ENCODE measurements around the gene OR13C2.
"Not testable (repeated sequence)": the region's sequence is repeated elsewhere in the genome, so short reads cannot be mapped to it uniquely, and the experiment has no call there.

Gene OR13C2

DNA sequence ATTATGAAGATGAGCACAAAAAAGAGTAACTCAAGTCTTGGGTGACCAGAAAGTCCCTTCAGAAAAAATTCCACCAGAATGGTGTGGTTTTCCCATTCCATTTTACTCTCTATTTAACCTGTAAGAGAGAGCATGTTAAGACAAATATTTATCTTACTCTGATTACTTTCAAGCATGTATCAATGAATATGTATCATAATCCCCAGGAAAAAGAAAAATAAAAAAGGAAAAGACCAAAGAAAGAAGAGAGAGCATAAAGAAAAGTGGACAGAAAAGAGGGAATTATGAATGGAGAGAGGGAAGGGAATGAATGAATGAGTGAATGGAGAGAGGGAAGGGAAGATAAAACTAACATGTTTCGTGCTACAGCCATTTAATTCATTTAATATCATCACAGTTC is at the start of gene OR13C2:
OR13C2 (minus strand) TSS at position 101 of the 400 bp plus-strand sequence; CDS start at position 101, 0 bp downstream.
- DNase-seq, result not testable (repeated sequence)

DNA sequence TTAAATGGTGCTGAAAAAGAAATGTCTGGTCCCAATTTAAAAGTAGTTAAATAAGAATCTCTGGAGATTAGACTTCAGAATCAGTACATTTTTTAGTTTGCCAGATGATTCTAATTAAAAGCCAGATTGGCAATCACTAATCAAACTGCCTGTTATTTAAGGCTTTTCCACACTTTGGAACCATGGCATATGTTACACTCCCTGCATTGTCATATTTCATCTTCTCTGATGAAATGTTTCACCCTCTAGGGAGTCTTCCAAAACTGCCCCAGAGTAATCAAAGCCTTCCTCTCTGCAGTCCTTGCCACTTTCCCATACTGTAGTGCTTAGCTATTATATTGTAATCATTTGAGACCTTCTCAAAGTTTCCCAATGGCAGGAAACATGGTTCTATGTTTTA is 30.0 kb upstream of the OR13C2 start:
- no peak for DNase-seq

- DNase-seq, result no peak
Measured at GRCh38 chr9:104633976-104634520, 28.6 kb upstream of the OR13C2 start.

DNA sequence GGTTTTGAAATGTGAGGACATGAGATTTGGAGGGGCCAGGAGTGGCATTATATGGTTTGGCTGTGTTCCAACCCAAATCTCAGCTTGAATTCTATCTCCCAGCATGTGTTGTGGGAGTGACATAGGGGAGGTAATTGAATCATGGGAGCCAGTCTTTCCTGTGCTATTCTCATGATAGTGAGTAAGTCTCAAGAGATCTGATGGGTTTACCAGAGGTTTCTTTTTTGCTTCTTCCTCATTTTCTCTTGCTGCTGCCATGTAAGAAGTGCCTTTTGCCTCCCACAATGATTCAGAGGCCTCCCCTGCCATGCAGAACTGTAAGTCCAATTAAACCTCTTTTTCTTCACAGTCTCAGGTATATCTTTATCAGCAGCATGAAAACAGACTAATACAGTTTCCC is 20.5 kb upstream of the OR13C2 start:
- not testable (repeated sequence) for DNase-seq

GRCh38 chr9:104618104-104618503 is 12.7 kb upstream of the OR13C2 start, which contains the start of gene OR13C9:
TSS of gene OR13C9 (minus strand) at chr9:104618204. CDS start at chr9:104618204, 0 bp downstream.
- no peak for DNase-seq

GRCh38 chr9:104617418-104617817 is 12.0 kb upstream of the OR13C2 start:
- DNase-seq, result no peak

GRCh38 chr9:104611213-104611612 is 5.8 kb upstream of the OR13C2 start:
- DNase-seq, result no peak

GRCh38 chr9:104608336-104608735 is 2.9 kb upstream of the OR13C2 start:
- no peak for DNase-seq

GRCh38 chr9:104606152-104606551 is 725 bp upstream of the OR13C2 start:
- DNase-seq, result no peak

GRCh38 chr9:104604801-104605200 is 626 bp downstream of the OR13C2 start:
- DNase-seq, result no peak

GRCh38 chr9:104599313-104599712 is 6.1 kb downstream of the OR13C2 start, which contains the start of gene OR13C5:
TSS of gene OR13C5 (minus strand) at chr9:104599413. CDS start at chr9:104599413, 0 bp downstream.
- DNase-seq, result not testable (repeated sequence)

DNA sequence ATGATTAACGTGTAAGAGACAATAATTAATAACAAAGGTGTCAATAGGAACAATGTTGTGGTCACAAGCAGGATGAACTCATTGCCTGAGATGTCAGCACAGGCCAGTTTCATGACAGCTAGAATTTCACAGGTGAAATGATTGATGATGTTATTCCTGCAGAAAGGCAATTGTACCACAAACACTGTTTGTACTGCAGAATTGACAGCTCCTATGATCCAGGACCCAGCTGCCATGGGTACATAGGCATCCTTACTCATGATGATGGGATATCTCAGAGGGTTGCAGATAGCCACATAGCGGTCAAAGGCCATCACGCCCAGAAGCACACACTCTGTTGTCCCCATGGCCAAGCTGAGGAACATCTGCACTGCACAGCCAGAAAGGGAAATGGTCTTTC is 6.7 kb downstream of the OR13C2 start:
- DNase-seq, result not testable (repeated sequence)

DNA sequence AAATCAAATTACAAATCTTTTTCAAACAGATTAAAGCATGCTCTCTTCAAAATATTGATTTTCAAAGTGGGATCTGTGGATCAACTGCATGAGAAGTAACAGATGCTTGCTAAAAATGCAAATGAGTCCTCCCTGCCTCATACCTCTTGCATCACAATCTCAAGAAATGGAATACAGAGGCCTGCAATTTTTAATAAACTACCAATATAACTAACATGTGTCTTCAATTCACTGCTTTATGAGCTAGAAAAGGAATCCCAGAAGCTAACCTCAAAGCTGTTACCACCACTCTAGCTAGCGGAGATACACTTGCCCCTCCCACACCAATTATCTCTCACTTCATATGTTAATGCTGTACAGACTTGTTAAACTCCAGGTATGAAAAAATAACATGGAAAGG is 15.8 kb downstream of the OR13C2 start:
- no peak for DNase-seq

GRCh38 chr9:104586496-104587180 is 18.8 kb downstream of the OR13C2 start:
- no peak for DNase-seq

- DNase-seq, result no peak
Measured at GRCh38 chr9:104580562-104580961, 24.9 kb downstream of the OR13C2 start.

DNA sequence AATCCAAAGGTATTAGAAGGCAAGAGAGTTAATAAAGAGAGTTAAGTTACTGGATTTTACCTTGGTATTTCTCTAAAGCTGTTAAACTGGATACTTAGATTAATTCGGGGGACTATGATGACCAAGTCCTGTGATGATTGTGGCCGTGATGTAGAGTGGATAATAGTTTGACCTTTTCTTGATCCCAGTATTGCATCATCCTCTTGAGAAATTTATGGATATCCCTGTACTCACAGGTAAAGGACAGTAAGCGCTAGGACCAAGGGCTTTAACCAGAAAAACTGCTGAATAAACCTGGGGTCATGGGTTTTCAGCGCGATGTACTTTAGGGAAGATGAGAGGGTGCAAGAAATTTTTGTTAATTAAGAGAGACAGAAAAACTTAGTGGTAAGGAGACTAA is 28.2 kb downstream of the OR13C2 start:
- no peak for DNase-seq

DNA sequence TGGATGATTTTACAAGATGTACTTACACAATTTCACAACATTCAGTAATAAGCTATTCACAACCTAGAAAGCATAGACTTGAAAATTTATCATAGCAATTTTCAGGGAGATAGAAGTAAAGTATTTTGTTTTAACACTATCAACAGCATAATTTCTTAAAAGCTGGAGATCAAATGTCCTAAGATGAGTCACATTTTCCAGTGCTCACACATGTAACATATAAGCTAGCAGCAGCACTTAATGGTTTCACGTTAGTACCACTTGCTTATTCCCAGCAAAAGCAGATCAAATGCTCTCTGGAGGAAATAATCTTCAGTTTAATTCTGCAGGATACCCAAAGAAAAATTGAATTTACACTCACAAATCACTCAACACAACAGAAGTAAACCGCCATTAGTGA is 30.0 kb downstream of the OR13C2 start:
- no peak for DNase-seq

DNA sequence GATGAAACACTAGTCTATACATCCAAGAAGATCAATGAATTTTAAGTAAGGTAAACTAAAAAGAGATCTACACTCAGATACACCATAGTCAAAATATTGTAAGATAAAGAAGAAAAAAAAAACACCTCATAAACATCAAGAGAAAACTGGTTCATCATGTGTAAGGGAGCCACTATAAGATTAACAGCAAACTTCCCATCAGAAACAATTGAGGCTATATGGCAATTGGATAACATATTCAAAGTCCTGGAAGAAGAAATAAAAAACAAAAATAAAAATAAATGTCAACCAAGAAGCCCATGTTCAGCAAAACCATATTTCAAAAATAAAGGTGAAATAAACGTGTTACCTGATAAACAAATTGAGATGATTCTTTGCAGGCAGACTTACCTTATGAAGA is 32.8 kb downstream of the OR13C2 start:
- no peak for DNase-seq

DNA sequence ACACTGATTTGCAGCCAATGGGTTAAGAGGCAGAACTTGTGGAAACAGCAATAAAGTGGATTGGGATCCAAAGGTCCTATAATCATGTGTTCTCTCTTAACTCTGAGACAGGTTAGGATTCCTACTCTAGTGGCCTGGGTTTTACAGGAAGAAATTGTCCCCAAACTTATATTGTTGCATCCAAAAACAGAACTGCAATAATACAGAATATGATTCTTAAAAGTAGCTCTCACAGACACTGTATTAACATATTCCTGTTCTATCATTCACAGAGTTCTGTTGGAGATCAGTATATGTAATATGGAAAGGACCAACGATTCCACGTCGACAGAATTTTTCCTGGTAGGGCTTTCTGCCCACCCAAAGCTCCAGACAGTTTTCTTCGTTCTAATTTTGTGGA is 36.6 kb downstream of the OR13C2 start, which contains the start of gene OR13C8:
OR13C8 (plus strand) TSS at position 301 of the 400 bp plus-strand sequence; CDS start at position 301, 0 bp downstream.
- no peak for DNase-seq

DNA sequence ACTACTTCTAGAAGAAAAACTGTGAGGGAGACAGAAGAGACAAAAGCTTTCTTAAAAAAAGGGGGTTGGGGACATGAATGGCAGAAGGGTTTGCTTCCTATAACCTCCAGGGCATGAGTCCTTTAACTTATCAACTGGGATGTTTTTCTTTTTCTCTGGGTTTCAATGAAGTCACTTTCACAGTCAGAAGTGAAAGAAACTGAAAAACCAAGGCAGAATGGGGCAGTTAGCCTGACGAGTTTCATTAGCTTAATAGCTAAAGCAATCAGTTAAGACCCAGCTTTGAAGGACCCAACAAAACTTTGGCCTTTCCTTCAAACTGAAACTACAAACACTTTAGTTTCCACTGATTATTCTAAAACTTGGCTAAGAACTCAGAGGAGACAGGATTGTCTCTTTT is 41.1 kb downstream of the OR13C2 start:
- DNase-seq, result no peak

DNA sequence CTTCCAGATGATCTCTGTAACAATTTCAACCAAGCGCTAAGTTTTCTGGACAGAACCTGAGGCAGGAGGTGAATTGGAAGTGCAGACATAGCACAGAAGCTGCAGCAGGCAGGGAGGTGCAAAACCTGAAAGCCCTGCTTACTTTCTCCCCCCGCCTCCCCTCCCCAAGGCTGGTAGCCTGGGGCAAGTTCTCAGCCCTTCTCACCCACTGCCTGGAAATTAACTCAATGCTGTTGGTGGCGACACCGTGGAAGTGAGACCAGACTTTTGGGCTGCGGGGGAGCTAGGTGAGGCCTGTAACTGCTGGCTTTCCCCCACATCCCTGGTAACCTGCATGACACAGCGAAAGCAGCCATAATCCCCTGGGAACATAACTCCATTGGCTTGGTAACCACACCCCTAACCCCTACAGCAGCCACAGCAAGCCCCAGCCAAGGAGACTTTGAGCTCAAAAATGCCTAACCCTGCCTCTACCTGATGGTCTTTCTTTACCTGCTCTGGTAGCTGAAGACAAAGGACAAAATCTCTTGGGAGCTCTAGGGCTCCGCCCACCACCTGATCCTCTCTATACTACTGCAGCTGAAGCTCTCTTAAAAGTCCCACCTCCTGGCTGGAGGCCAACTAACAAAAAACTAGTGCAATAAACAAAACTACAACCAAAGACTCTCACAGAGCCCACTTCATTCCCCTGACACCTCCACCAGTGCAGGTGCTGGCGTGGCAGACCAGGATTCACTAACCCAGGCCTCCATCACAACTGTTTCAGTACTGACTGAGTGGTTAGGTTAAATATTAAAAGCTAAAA is 48.4 kb downstream of the OR13C2 start:
- DNase-seq, result no peak

DNA sequence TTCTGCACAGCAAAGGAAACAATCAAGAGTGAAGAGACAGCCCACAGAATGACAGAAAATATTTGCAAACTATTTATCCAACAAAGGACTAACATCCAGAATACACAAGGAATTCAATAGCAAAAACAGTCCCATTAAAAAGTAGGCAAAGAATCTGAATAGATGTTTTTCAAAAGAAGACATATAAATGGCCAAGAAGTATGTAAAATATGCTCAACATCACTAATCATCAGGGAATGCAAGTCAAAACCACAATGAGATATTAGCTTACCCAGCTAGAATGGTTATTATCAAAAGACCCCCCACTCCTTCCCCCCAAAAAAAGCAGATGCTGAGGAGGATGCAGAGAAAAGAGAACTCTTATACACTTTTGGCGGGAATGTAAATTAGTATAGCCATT is 49.9 kb downstream of the OR13C2 start:
- DNase-seq, result no peak
